HG03039 (cell line): ENCODE results near the gene NKIRAS1.
"Not testable (repeated sequence)": the region's sequence is repeated elsewhere in the genome, so short reads cannot be mapped to it uniquely, and the experiment has no call there.

ENCODE experiments used
- ATAC-seq: cut with Tn5 transposase; IDR thresholded peaks from one replicate; pipeline ENCODE4 v1.9.1; 2021; ENCODE audit warnings: mild to moderate bottlenecking, moderate library complexity; ENCODE audit not compliant: unreplicated experiment

The NKIRAS1 gene

DNA sequence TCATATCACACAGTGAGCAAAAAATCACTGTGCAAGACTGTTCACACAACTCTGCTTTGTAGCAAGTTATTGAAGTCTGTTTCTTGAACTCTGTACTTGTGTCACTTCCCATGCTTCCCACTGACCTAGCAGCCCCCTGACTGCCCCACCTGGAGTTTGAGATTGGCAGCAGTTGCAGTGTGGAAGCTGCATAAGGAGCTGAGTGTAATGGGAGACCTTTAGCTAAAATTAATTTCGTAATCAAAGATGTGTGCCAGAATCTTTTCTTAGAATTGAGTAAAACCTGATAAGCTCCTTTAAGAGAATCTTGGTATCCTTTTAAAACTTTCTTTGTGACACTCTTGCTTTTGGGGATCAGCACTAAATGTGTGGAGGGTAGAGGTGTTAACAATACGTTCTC is 42.8 kb downstream of the NKIRAS1 start:
- ATAC-seq, result no peak

- no peak for ATAC-seq
Measured at GRCh38 chr3:23872330-23872729, 44.5 kb downstream of the NKIRAS1 start.

DNA sequence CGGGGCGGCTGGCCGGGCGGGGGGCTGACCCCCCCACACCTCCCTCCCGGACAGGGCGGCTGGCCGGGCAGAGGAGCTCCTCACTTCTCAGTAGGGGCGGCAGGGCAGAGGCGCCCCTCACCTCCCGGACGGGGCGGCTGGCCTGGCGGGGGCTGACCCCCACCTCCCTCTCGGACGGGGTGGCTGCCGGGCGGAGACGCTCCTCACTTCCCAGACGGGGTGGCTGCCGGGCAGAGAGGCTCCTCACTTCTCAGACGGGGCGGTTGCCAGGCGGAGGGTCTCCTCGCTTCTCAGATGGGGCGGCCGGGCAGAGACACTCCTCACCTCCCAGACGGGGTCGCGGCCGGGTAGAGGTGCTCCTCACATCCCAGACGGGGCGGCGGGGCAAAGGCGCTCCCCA is 45.4 kb downstream of the NKIRAS1 start:
- ATAC-seq, result not testable (repeated sequence)

DNA sequence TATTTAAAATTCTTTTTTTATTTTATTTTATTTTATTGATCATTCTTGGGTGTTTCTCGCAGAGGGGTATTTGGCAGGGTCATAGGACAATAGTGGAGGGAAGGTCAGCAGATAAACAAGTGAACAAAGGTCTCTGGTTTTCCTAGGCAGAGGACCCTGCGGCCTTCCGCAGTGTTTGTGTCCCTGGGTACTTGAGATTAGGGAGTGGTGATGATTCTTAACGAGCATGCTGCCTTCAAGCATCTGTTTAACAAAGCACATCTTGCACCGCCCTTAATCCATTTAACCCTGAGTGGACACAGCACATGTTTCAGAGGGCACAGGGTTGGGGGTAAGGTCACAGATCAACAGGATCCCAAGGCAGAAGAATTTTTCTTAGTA is 46.1 kb downstream of the NKIRAS1 start:
- ATAC-seq, result not testable (repeated sequence)

DNA sequence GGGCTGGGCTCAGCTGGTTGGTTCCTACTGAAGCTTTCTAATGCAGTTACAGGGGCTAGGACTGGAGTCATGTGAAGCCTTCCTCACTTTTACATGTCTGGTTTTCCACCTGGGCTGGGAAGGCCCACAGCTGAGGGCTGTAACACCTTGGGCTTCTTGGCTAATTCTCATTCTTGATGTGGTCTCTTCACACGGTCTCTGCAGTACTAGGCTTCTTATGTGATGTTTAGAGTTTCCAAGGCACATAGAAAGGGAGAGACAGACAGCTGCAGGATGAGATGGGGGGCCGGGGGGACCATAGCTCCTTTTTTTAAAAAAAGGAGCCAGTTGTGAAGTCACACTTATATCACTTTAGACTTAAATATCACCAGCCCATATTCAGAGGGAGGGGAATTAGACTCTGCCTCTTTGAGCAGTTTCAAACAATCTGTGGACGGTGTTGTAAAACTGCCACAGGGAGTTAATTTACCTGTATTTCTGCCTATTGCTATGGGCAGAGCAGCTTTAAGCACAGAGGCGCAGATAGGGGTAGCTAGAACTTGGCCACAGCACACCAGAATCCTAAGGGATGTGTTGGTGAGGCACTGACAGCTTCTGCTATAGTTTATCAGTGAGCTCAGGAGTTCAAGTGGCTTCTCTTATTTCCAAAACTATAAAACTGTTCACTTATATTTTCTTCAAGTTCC is 46.7 kb downstream of the NKIRAS1 start:
- ATAC-seq, result no peak

DNA sequence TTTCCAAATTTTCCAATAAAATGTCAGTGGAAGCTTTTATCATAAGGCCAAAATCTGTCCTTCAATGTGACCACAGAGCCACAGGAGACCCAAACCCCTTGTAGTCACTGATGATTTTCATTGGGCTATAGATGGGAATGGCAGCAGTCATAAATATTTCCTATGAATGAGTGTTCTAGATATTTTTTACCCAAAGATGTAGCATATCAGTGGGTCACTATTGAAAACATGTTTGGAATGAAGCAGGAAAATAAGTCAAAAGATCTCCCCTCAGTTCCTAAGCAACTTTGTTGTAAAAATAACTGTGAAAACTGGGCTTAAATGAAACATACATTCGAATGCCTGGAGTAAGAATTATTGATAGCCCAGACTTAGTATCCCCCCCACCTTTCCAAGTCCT is 49.0 kb downstream of the NKIRAS1 start:
- ATAC-seq, result no peak

- no peak for ATAC-seq
Measured at GRCh38 chr3:23867400-23867799, 49.4 kb downstream of the NKIRAS1 start.

DNA sequence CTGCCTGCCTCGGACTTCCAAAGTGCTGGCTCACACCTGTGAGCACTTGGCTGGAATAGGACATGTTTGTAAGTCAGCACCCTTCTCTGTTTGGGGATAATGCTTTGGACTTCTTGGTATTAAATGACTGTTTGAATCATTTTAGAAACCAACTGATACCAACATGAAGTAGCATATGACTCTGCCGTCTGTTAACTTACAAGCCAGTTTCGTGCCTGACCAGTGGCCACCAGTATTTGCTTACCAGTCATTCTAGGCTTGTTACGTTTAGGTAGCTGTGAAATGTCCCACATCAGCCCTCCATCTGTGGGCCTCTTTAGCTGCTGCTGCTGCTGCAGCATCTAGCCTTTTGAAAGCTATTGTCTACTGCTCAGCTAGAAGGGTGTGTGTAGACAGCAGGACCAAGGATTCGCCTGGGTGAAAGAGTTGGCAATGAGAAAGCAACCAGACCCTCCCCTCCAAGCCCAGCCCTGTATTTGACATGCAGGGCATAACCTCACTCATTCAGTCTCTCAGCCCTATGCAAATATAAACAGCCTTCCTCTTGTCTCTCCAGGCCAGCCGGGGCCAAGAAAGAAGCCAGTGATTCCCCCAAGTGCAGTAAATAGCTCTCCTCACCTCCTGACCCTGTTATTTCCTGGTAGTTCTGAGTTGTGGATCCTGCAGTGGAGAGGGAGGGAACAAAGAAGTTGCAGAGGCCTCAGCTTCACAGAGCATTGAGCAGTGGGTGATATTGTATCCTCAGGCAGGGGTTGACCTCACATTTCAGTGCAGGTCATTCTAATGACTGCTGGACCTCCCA is 51.0 kb downstream of the NKIRAS1 start:
- ATAC-seq, result peak; percentile 82

GRCh38 chr3:23864931-23865330 is 51.9 kb downstream of the NKIRAS1 start:
- ATAC-seq, result no peak

DNA sequence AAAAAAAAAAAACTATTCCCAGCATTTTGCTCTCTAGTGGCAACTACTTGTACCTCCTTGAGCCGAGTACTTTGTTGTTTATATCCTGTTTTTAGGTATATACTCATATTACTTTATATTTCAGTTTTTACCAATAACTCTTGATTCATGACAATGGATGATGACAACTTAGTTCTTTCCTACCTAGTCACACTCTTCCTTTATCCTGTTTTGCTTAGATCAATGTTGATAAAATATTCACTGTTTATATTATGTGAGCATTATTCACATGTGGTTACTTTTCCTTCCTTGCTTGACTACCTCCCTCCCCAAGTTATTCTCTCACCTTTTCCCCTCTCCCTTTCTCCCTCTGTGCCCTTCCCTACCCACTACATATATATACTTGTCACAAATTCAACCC is 53.7 kb downstream of the NKIRAS1 start:
- ATAC-seq, result no peak

GRCh38 chr3:23861689-23862088 is 55.1 kb downstream of the NKIRAS1 start:
- ATAC-seq, result no peak

- no peak for ATAC-seq
Measured at GRCh38 chr3:23859839-23860382, 56.9 kb downstream of the NKIRAS1 start.

GRCh38 chr3:23859012-23859743 is 57.6 kb downstream of the NKIRAS1 start:
- no peak for ATAC-seq

GRCh38 chr3:23856286-23856685 is 60.5 kb downstream of the NKIRAS1 start:
- no peak for ATAC-seq

- ATAC-seq, result not testable (repeated sequence)
Measured at GRCh38 chr3:23849462-23849861, 67.3 kb downstream of the NKIRAS1 start.

DNA sequence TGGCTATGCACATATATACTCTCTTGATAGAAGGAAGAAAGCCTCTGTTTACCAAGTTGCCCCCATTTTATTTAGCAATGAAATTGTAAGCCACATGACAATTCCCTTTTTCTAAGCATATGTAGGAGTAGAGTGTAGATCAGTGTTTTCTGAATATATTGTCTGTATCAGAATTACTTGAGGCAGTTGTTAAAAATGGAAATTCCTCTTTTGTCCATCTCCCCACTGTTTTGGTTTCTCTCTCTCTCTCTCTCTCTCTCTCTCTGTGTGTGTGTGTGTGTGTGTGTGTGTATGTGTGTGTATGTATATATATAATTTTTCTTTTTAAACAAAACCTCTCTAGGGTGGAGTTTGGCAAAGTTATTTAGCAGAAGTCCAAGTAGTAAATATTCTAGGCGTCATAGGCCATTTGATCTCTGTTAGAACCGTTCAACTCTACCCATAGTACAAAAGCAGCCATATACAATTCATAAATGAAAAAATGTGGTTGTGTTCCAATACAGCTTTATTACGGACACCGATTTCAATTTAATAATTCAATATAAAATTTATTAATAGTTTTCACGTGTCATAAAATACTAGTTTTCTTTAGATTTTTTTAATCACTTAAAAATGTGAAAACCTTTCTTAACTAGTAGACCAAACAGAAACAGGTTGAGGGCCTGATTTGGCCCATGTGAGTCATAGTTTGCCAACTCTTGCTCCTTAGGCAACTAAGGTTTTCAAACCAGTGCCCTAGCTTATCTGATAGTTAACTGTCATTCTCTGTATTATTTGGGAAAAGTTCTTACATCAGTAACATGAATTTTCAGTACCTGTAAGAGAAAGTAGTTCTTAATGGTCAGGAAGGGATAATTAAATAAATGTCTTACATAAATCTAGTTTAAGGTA is 71.2 kb downstream of the NKIRAS1 start:
- no peak for ATAC-seq

DNA sequence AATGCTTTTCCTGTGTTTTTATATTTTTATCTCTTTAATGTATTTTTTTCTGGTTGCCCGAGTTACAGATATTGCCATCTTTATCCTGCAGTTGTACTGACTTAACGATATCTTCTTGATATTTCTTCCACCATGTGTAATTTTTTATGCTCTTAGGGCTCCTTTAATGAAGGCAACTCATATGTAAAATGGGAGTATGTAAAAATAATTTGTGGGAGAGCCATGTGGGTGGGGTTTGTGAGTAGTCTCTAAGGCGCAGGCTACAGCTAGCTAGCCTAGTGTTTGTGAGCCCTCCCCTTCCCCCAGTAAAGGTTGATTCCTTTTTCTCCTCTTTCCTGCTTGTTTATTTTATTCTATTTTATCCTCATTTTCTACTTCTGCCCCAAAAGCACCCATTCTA is 72.9 kb downstream of the NKIRAS1 start:
- ATAC-seq, result no peak
